ENCODE results near the gene NUDT6.

NUDT6 gene

DNA sequence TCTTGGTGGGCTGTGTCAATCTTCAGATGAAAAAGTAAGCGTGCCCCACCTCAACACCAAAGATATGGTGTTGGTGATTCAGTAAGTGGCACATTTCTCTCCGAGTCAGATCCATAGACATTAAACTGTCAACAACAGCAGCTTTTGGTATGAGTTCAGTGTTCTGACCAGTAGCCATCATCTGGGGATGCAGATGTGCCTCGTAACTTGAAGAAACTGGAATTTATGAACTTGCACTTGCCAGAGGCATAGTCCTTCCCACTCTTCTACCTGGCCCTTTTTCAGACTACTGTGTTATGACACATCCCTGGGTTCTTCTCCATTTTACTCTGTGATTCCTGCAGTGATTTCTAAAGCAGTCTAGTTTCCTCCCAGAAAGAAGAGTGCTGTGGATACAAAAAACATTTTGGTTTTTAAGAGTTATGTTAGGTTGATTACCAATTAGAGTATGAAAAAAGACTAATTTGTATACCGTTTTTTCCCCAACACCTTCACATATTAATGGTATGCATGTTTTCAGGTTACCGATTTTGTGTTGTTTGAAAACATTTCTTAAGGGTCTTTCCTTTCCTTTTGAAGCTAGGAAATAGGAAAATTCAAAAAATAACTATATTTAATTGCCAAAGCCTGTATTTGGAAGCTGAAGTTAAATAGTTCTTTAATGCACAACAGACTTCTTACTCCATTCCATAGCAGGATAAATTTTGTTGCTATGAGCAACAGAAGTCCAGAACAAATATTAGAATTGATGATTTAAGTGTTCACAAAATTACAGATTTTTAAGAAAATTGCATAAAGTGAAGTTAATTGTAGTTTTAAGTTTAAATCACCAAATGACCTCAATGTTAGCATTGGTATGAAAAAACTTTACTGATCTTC is 39.3 kb downstream of the NUDT6 start:
- Mint-ChIP-seq H3K4me3 (no peak overlapping the region), H3K27ac (no peak overlapping the region), H3K27me3 (ENCODE audit: low read depth) (no peaks in the 10 kb centered on the region), H3K36me3 (ENCODE audit: low read depth) (peaks cover 55% of the 10 kb centered on the region), H3K4me1 (no peaks in the 10 kb centered on the region), H3K9me3 (peaks cover 20% of the 10 kb centered on the region)
- TF ChIP-seq, protein P1, sequence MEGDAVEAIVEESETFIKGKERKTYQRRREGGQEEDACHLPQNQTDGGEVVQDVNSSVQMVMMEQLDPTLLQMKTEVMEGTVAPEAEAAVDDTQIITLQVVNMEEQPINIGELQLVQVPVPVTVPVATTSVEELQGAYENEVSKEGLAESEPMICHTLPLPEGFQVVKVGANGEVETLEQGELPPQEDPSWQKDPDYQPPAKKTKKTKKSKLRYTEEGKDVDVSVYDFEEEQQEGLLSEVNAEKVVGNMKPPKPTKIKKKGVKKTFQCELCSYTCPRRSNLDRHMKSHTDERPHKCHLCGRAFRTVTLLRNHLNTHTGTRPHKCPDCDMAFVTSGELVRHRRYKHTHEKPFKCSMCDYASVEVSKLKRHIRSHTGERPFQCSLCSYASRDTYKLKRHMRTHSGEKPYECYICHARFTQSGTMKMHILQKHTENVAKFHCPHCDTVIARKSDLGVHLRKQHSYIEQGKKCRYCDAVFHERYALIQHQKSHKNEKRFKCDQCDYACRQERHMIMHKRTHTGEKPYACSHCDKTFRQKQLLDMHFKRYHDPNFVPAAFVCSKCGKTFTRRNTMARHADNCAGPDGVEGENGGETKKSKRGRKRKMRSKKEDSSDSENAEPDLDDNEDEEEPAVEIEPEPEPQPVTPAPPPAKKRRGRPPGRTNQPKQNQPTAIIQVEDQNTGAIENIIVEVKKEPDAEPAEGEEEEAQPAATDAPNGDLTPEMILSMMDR (IDR thresholded peaks at IDR 0.05; ENCODE audit: unreplicated experiment in 3 of 3) = no peak

DNA sequence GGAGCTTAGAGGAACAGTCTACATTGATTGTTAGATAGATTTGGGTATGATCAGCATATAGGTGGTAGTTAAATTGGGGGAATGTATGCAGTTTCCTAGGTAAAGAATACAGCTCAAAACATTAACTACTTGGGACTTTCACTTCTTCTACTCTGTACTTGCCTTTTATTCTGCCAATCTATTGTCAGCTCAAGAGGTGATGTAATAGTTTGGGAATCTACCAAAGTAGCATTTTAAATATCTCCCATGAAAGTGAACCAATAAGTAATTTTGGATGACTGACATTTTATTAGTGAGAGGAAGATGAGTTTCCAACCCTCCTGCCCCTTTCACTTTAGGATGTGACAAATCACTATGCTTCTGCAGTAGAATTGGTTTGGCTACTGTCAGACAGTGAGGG is 43.4 kb downstream of the NUDT6 start:
- Mint-ChIP-seq H3K27me3 (ENCODE audit: low read depth) (no peaks in the 10 kb centered on the region), H3K4me1 (no peaks in the 10 kb centered on the region), H3K27ac (no peak overlapping the region), H3K36me3 (ENCODE audit: low read depth) (peaks cover 47% of the 10 kb centered on the region), H3K9me3 (peaks cover 21% of the 10 kb centered on the region), H3K4me3 (no peak overlapping the region)
- TF ChIP-seq, protein P1 (IDR thresholded peaks at IDR 0.05; ENCODE audit: unreplicated experiment in 3 of 3) = no peak

- Mint-ChIP-seq H3K4me3 (no peak overlapping the region), H3K4me1 (no peaks in the 10 kb centered on the region), H3K27ac (peak overlapping the region in 1 of 3 experiments; percentile 46), H3K36me3 (ENCODE audit: low read depth) (peaks cover 43% of the 10 kb centered on the region), H3K27me3 (ENCODE audit: low read depth) (no peaks in the 10 kb centered on the region), H3K9me3 (peaks cover 28% of the 10 kb centered on the region)
- TF ChIP-seq, protein P1 (IDR thresholded peaks at IDR 0.05; ENCODE audit: unreplicated experiment in 3 of 3) = no peak
These were observed 45.9 kb downstream of the NUDT6 start for GRCh38 chr4:122876456-122876855.

- Mint-ChIP-seq H3K4me1 (no peaks in the 10 kb centered on the region), H3K9me3 (peaks cover 26% of the 10 kb centered on the region), H3K4me3 (no peak overlapping the region), H3K27ac (peak overlapping the region in 1 of 3 experiments; percentile 46), H3K36me3 (ENCODE audit: low read depth) (peaks cover 41% of the 10 kb centered on the region), H3K27me3 (ENCODE audit: low read depth) (no peaks in the 10 kb centered on the region)
- TF ChIP-seq, protein P1 (IDR thresholded peaks at IDR 0.05; ENCODE audit: unreplicated experiment in 3 of 3) = no peak
These were observed 46.4 kb downstream of the NUDT6 start for GRCh38 chr4:122875949-122876348.

GRCh38 chr4:122873821-122874593 is 48.4 kb downstream of the NUDT6 start:
- TF ChIP-seq, protein P1 (IDR thresholded peaks at IDR 0.05; ENCODE audit: unreplicated experiment in 3 of 3) = no peak
- Mint-ChIP-seq H3K27ac (peak overlapping the region in 1 of 3 experiments; percentile 70), H3K4me3 (no peak overlapping the region), H3K27me3 (ENCODE audit: low read depth) (no peaks in the 10 kb centered on the region), H3K4me1 (no peaks in the 10 kb centered on the region), H3K9me3 (peaks cover 39% of the 10 kb centered on the region), H3K36me3 (ENCODE audit: low read depth) (peaks cover 42% of the 10 kb centered on the region)
